Mammary epithelial cell (primary cell): Measurements from ENCODE around the gene MTG2.

Source experiments
- EZH2 ChIP-seq: IDR thresholded peaks from 2 replicates; pipeline ENCODE4 v1.6.1; 2012; ENCODE audit warnings: low read length, inconsistent platforms, borderline replicate concordance
- TF ChIP-seq, protein P1 (sequence below), 2 donors: IDR thresholded peaks in 1 of 2; conservative IDR thresholded peaks in 1 of 2; 2 replicates each; pipeline ENCODE4 v1.5.1; 2011 to 2012; ENCODE audit warnings: inconsistent platforms in 2 of 2, low read length in 2 of 2, mild to moderate bottlenecking in 2 of 2, control low read depth in 1 of 2, low read depth in 1 of 2; ENCODE audit not compliant: insufficient read depth in 1 of 2; ENCODE audit errors: extremely low read depth in 1 of 2

DNA sequence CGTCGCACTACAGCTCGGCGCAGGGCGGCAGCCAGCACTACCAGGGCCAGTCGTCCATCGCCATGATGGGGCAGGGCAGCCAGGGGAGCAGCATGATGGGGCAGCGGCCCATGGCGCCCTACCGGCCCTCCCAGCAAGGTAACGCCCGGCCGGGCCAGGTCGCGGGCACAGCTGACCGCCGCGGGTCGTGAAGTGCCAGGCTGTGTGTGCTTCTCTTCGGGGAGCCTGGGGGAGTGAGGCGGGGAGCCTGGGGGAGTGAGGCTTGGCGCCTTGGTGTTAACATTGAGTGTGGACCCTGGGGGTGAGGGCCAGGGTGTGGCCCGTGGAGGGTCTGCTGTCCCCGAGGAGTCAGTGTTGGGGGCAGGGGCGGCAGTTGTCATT, 19.4 kb upstream of the MTG2 start:
- TF ChIP-seq, protein P1, sequence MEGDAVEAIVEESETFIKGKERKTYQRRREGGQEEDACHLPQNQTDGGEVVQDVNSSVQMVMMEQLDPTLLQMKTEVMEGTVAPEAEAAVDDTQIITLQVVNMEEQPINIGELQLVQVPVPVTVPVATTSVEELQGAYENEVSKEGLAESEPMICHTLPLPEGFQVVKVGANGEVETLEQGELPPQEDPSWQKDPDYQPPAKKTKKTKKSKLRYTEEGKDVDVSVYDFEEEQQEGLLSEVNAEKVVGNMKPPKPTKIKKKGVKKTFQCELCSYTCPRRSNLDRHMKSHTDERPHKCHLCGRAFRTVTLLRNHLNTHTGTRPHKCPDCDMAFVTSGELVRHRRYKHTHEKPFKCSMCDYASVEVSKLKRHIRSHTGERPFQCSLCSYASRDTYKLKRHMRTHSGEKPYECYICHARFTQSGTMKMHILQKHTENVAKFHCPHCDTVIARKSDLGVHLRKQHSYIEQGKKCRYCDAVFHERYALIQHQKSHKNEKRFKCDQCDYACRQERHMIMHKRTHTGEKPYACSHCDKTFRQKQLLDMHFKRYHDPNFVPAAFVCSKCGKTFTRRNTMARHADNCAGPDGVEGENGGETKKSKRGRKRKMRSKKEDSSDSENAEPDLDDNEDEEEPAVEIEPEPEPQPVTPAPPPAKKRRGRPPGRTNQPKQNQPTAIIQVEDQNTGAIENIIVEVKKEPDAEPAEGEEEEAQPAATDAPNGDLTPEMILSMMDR (conservative IDR thresholded peaks at IDR 0.05 in 1 of 2, IDR thresholded peaks at IDR 0.05 in 1 of 2; ENCODE audit: extremely low read depth in 1 of 2, insufficient read depth in 1 of 2, low read depth in 1 of 2, low read length in 2 of 2) = no peak
- no peak for TF ChIP-seq EZH2
